Muscle layer of colon (tissue), 2 donors: Measurements from ENCODE around the gene SPATA18.
"Not testable (repeated sequence)": the region's sequence is repeated elsewhere in the genome, so short reads cannot be mapped to it uniquely, and the experiment has no call there.

ENCODE experiments used
- H3K27ac ChIP-seq: one replicate; pipeline ENCODE4 v1.7.0; 2013; ENCODE audit warnings: low read depth, mild to moderate bottlenecking, low read length, moderate library complexity
- H3K27me3 ChIP-seq, 2 donors: one replicate each; pipeline ENCODE4 v1.7.0; 2013; ENCODE audit warnings: low read length in 2 of 2, mild to moderate bottlenecking in 2 of 2; ENCODE audit not compliant: insufficient read depth in 2 of 2, control insufficient read depth in 1 of 2
- H3K36me3 ChIP-seq: one replicate; pipeline ENCODE4 v1.7.0; 2013; ENCODE audit warnings: mild to moderate bottlenecking, low read length; ENCODE audit not compliant: insufficient read depth
- H3K4me1 ChIP-seq: one replicate; pipeline ENCODE4 v1.7.0; 2013; ENCODE audit warnings: mild to moderate bottlenecking, low read length; ENCODE audit not compliant: insufficient read depth
- H3K4me3 ChIP-seq, 2 donors: one replicate each; pipeline ENCODE4 v1.7.0; 2013; ENCODE audit warnings: low read length in 2 of 2, low read depth in 1 of 2, mild to moderate bottlenecking in 1 of 2, moderate library complexity in 1 of 2
- H3K9ac ChIP-seq: one replicate; pipeline ENCODE4 v1.7.0; 2013; ENCODE audit warnings: low read length
- H3K9me3 ChIP-seq: one replicate; pipeline ENCODE4 v1.7.0; 2013; ENCODE audit warnings: mild to moderate bottlenecking, low read length
- donor health status: abdominal sarcoma.
- donor health status: Adenocarcinoma of cecum.

The SPATA18 gene

GRCh38 chr4:52052475-52052780 is 1.3 kb downstream of the SPATA18 start:
- no peaks in the 10 kb centered on the region for H3K36me3 ChIP-seq
- H3K4me1 ChIP-seq = peaks cover 6% of the 10 kb centered on the region
- no peaks in the 10 kb centered on the region for H3K9me3 ChIP-seq
- H3K4me3 ChIP-seq = peak overlapping the region; percentile 72 to 76
- no peak overlapping the region for H3K9ac ChIP-seq
- H3K27ac ChIP-seq = no peak overlapping the region
- H3K27me3 ChIP-seq = no peaks in the 10 kb centered on the region

- H3K36me3 ChIP-seq = no peaks in the 10 kb centered on the region
- H3K4me1 ChIP-seq = peaks cover 12% of the 10 kb centered on the region
- no peak overlapping the region for H3K9ac ChIP-seq
- no peak overlapping the region for H3K4me3 ChIP-seq
- no peaks in the 10 kb centered on the region for H3K9me3 ChIP-seq
- H3K27ac ChIP-seq = no peak overlapping the region
- no peaks in the 10 kb centered on the region for H3K27me3 ChIP-seq
Observed at GRCh38 chr4:52054254-52054653, 3.1 kb downstream of the SPATA18 start.

GRCh38 chr4:52057196-52057595 is 6.1 kb downstream of the SPATA18 start:
- Histone ChIP-seq H3K36me3 (no peaks in the 10 kb centered on the region), H3K4me3 (no peak overlapping the region), H3K9me3 (no peaks in the 10 kb centered on the region), H3K27ac (no peak overlapping the region), H3K4me1 (peaks cover 9% of the 10 kb centered on the region), H3K9ac (no peak overlapping the region), H3K27me3 (no peaks in the 10 kb centered on the region)

- Histone ChIP-seq H3K36me3 (no peaks in the 10 kb centered on the region), H3K9ac (no peak overlapping the region), H3K27ac (no peak overlapping the region), H3K4me3 (no peak overlapping the region), H3K4me1 (peaks cover 6% of the 10 kb centered on the region), H3K9me3 (no peaks in the 10 kb centered on the region), H3K27me3 (no peaks in the 10 kb centered on the region)
Observed at GRCh38 chr4:52058275-52058674, 7.2 kb downstream of the SPATA18 start.

- no peaks in the 10 kb centered on the region for H3K36me3 ChIP-seq
- peaks cover 6% of the 10 kb centered on the region for H3K4me1 ChIP-seq
- no peaks in the 10 kb centered on the region for H3K9me3 ChIP-seq
- H3K9ac ChIP-seq = no peak overlapping the region
- no peaks in the 10 kb centered on the region for H3K27me3 ChIP-seq
- no peak overlapping the region for H3K27ac ChIP-seq
- H3K4me3 ChIP-seq = no peak overlapping the region
Observed at GRCh38 chr4:52059372-52059771, 8.3 kb downstream of the SPATA18 start.

GRCh38 chr4:52069571-52069970 is 18.5 kb downstream of the SPATA18 start:
- H3K36me3 ChIP-seq = no peaks in the 10 kb centered on the region
- no peak overlapping the region for H3K27ac ChIP-seq
- H3K27me3 ChIP-seq = no peaks in the 10 kb centered on the region
- H3K4me3 ChIP-seq = no peak overlapping the region
- no peak overlapping the region for H3K9ac ChIP-seq
- H3K9me3 ChIP-seq = no peaks in the 10 kb centered on the region
- H3K4me1 ChIP-seq = no peaks in the 10 kb centered on the region

- no peaks in the 10 kb centered on the region for H3K9me3 ChIP-seq
- H3K27me3 ChIP-seq = no peaks in the 10 kb centered on the region
- no peak overlapping the region for H3K27ac ChIP-seq
- no peaks in the 10 kb centered on the region for H3K36me3 ChIP-seq
- H3K9ac ChIP-seq = no peak overlapping the region
- H3K4me1 ChIP-seq = no peaks in the 10 kb centered on the region
- H3K4me3 ChIP-seq = no peak overlapping the region
Observed at GRCh38 chr4:52071791-52072546, 20.9 kb downstream of the SPATA18 start.

- Histone ChIP-seq H3K4me3 (no peak overlapping the region), H3K9me3 (no peaks in the 10 kb centered on the region), H3K27me3 (no peaks in the 10 kb centered on the region), H3K4me1 (no peaks in the 10 kb centered on the region), H3K27ac (no peak overlapping the region), H3K9ac (no peak overlapping the region), H3K36me3 (no peaks in the 10 kb centered on the region)
Observed at GRCh38 chr4:52076731-52077130, 25.6 kb downstream of the SPATA18 start.

- Histone ChIP-seq H3K4me3 (no peak overlapping the region), H3K36me3 (no peaks in the 10 kb centered on the region), H3K9me3 (no peaks in the 10 kb centered on the region), H3K4me1 (no peaks in the 10 kb centered on the region), H3K27ac (no peak overlapping the region), H3K9ac (no peak overlapping the region), H3K27me3 (no peaks in the 10 kb centered on the region)
Observed at GRCh38 chr4:52079659-52080058, 28.6 kb downstream of the SPATA18 start.

GRCh38 chr4:52081216-52081615 is 30.1 kb downstream of the SPATA18 start:
- no peak overlapping the region for H3K27ac ChIP-seq

GRCh38 chr4:52086425-52086824 is 35.3 kb downstream of the SPATA18 start:
- not testable (repeated sequence) for H3K4me3 ChIP-seq, H3K27ac ChIP-seq, H3K27me3 ChIP-seq, H3K4me1 ChIP-seq, H3K9ac ChIP-seq, H3K36me3 ChIP-seq, H3K9me3 ChIP-seq

More at GRCh38 chr4:52081216-52081615, 30.1 kb downstream of the SPATA18 start:
- Histone ChIP-seq H3K27me3 (no peaks in the 10 kb centered on the region), H3K4me1 (no peaks in the 10 kb centered on the region), H3K9ac (no peak overlapping the region), H3K9me3 (no peaks in the 10 kb centered on the region), H3K4me3 (no peak overlapping the region), H3K36me3 (no peaks in the 10 kb centered on the region)

GRCh38 chr4:52091801-52092200 is 40.7 kb downstream of the SPATA18 start:
- Histone ChIP-seq H3K9me3 (no peaks in the 10 kb centered on the region), H3K27me3 (no peaks in the 10 kb centered on the region), H3K36me3 (no peaks in the 10 kb centered on the region), H3K4me1 (no peaks in the 10 kb centered on the region), H3K4me3 (no peak overlapping the region), H3K27ac (no peak overlapping the region), H3K9ac (no peak overlapping the region)
